ENCODE data around the gene WDR20.

The WDR20 gene

DNA sequence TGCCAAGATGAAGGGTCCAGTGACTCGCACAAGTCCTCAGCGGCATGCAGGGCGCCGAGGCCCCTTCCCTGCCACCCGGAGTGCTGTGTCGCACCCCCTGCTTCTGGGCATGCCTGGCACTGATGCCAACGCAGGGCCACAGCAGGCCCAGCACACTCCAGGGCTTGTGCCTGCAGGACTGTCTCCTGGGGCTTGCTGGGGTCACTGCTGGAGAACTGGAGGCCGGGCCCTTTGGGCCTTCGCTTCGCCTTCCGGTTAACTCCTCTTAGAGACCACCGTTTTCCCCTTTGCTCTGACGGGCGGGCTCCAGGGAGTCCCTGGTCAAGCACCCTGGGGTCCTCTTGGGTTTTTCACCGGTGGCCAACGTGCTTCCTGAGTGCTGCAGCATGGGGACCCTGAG is 79.6 kb downstream of the WDR20 start:
- Histone ChIP-seq H3K36me3 (ENCODE audit: insufficient read depth) (no peaks in the 10 kb centered on the region), H3K4me2 (no peak overlapping the region), H3K4me1 (ENCODE audit: low read depth, poor library complexity, severe bottlenecking) (no peaks in the 10 kb centered on the region), H4K20me1 (ENCODE audit: insufficient read depth) (no peaks in the 10 kb centered on the region), H3K79me2 (ENCODE audit: insufficient read depth, low read depth) (no peaks in the 10 kb centered on the region), H3K4me3 (IDR thresholded peaks at IDR 0.05; ENCODE audit: insufficient read depth, low read depth, low read length) (no peak overlapping the region), H3K27ac (no peak overlapping the region), H2AFZ (ENCODE audit: low read depth) (no peak overlapping the region), H3K27me3 (ENCODE audit: insufficient read depth, low read depth) (no peaks in the 10 kb centered on the region), H3K9ac (no peak overlapping the region)
- TF ChIP-seq, protein P1, sequence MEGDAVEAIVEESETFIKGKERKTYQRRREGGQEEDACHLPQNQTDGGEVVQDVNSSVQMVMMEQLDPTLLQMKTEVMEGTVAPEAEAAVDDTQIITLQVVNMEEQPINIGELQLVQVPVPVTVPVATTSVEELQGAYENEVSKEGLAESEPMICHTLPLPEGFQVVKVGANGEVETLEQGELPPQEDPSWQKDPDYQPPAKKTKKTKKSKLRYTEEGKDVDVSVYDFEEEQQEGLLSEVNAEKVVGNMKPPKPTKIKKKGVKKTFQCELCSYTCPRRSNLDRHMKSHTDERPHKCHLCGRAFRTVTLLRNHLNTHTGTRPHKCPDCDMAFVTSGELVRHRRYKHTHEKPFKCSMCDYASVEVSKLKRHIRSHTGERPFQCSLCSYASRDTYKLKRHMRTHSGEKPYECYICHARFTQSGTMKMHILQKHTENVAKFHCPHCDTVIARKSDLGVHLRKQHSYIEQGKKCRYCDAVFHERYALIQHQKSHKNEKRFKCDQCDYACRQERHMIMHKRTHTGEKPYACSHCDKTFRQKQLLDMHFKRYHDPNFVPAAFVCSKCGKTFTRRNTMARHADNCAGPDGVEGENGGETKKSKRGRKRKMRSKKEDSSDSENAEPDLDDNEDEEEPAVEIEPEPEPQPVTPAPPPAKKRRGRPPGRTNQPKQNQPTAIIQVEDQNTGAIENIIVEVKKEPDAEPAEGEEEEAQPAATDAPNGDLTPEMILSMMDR (conservative IDR thresholded peaks at IDR 0.05; ENCODE audit: low read depth, low read length), result no peak

DNA sequence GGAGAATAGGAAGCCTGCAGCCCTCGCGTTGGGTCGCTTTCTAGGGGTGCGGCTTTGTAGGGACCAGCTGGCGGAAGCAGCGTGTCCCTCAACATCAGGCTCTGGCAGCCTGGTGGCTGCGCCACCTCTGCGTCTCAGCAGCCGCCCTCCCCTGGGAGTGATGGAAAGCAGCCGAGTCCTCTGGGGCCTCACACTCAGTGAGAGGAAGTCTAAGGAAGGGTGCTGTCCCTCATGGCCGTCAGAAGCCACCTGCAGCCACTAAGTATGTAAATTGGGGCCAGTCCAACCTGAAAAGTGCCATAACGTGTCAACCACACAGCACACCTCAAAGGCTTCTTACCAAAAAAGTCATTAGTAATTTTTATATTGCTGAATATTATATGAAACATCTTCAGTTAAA is 80.3 kb downstream of the WDR20 start:
- Histone ChIP-seq H3K4me3 (IDR thresholded peaks at IDR 0.05; ENCODE audit: insufficient read depth, low read depth, low read length) (no peak overlapping the region), H3K36me3 (ENCODE audit: insufficient read depth) (no peaks in the 10 kb centered on the region), H3K4me1 (ENCODE audit: low read depth, poor library complexity, severe bottlenecking) (no peaks in the 10 kb centered on the region)

DNA sequence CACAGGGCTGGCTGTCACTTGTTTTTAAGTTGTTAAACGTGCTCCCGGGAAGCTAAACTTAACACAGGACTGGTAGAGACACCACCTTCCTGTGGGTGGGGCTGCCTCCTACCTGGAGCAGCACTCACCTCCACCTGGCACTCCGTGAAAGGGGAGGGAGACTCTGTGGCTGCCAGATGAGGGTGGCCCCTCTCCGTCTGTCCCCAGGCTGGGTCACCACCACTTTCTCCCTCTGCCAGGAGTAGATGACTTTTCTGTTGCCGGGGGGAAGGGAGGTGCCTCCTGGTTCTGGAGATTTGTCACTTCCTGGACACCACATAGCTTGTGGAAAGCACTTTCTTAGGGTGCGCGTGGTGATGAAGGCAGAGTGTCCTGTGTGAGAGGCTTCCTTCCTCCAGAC is 81.3 kb downstream of the WDR20 start:
- Histone ChIP-seq H3K4me2 (no peak overlapping the region), H3K36me3 (ENCODE audit: insufficient read depth) (no peaks in the 10 kb centered on the region), H2AFZ (ENCODE audit: low read depth) (no peak overlapping the region), H3K4me3 (IDR thresholded peaks at IDR 0.05; ENCODE audit: insufficient read depth, low read depth, low read length) (no peak overlapping the region), H3K4me1 (ENCODE audit: low read depth, poor library complexity, severe bottlenecking) (no peaks in the 10 kb centered on the region), H3K27me3 (ENCODE audit: insufficient read depth, low read depth) (no peaks in the 10 kb centered on the region), H3K27ac (no peak overlapping the region), H3K9ac (no peak overlapping the region), H3K79me2 (ENCODE audit: insufficient read depth, low read depth) (no peaks in the 10 kb centered on the region), H4K20me1 (ENCODE audit: insufficient read depth) (no peaks in the 10 kb centered on the region)
- TF ChIP-seq, protein P1 (conservative IDR thresholded peaks at IDR 0.05; ENCODE audit: low read depth, low read length), result no peak

More for the DNA sequence above, 80.3 kb downstream of the WDR20 start:
- Histone ChIP-seq H4K20me1 (ENCODE audit: insufficient read depth) (no peaks in the 10 kb centered on the region), H2AFZ (ENCODE audit: low read depth) (no peak overlapping the region), H3K79me2 (ENCODE audit: insufficient read depth, low read depth) (no peaks in the 10 kb centered on the region), H3K4me2 (no peak overlapping the region), H3K27ac (no peak overlapping the region), H3K27me3 (ENCODE audit: insufficient read depth, low read depth) (no peaks in the 10 kb centered on the region), H3K9ac (no peak overlapping the region)
- TF ChIP-seq, protein P1 (conservative IDR thresholded peaks at IDR 0.05; ENCODE audit: low read depth, low read length), result no peak

DNA sequence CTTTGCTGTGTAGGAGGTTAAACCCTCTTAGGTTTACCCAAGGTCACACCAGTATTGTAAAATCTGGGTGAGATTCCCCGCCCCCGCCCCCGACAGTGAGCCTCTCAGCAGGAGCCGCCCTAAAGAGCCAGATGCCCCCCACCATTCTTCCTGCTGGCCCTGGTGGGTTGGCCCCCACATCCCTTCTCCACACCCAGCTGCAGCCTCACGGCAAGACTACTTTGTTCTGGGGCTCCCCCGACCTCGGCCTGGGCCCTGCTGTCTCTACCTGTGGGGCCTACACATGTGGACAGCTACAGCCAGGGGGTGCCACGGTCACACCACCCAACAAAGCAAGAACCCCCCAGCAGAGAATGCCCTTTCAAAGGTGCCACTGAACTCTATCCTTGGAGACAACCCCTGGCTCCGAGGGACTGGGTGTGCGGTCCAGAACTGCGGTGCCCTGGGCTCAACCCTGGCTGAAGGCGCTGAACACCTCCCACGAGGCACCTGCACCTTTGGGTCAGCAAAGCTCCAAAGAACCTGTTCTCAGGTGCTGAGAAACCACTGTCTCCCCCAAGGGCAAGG is 82.4 kb downstream of the WDR20 start:
- H4K20me1 ChIP-seq (ENCODE audit: insufficient read depth), result no peaks in the 10 kb centered on the region
- no peaks in the 10 kb centered on the region for H3K27me3 ChIP-seq (ENCODE audit: insufficient read depth, low read depth)
- H3K4me2 ChIP-seq, result no peak overlapping the region
- TF ChIP-seq, protein P1 (conservative IDR thresholded peaks at IDR 0.05; ENCODE audit: low read depth, low read length), result no peak
- H3K9ac ChIP-seq, result no peak overlapping the region
- H3K79me2 ChIP-seq (ENCODE audit: insufficient read depth, low read depth), result no peaks in the 10 kb centered on the region
- no peak overlapping the region for H3K4me3 ChIP-seq (IDR thresholded peaks at IDR 0.05; ENCODE audit: insufficient read depth, low read depth, low read length)
- no peaks in the 10 kb centered on the region for H3K36me3 ChIP-seq (ENCODE audit: insufficient read depth)
- no peaks in the 10 kb centered on the region for H3K4me1 ChIP-seq (ENCODE audit: low read depth, poor library complexity, severe bottlenecking)
- no peak overlapping the region for H3K27ac ChIP-seq
- H2AFZ ChIP-seq (ENCODE audit: low read depth), result no peak overlapping the region

Data from KMS-11 (cell line).